ENCODE results near the gene FER. TPM values are rescaled to one million over a fixed set of nuclear protein-coding genes. Genes with fewer than 3 reads are reported as not detected.
"Not testable (repeated sequence)": the region's sequence is repeated elsewhere in the genome, so short reads cannot be mapped to it uniquely, and the experiment has no call there.

The FER gene
- total RNA-seq, 1 donor from 2014 or later = 99.2 TPM

DNA sequence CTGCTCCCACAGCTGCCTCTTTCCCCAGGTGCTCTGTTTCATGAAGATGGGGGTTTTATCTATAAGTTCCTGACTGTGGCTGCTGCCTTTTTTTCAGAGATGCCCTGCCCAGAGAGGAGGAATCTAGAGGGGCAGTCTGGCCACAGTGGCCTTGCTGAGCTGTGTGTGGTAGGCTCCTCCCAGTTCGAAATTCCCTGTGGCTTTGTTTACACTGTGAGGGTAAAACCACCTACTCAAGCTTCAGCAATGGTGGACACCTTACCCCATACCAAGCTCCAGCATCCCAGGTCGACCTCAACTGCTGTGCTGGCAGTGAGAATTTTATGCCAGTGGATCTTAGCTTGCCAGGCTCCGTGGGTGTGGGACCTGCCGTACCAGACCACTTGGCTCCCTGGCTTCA is 250.0 kb downstream of the FER start:
- DNase-seq (ENCODE audit: low spot score) (no peak), ATAC-seq (no peak)
- intact Hi-C loops (cut with DNase I) = no loop called here

DNA sequence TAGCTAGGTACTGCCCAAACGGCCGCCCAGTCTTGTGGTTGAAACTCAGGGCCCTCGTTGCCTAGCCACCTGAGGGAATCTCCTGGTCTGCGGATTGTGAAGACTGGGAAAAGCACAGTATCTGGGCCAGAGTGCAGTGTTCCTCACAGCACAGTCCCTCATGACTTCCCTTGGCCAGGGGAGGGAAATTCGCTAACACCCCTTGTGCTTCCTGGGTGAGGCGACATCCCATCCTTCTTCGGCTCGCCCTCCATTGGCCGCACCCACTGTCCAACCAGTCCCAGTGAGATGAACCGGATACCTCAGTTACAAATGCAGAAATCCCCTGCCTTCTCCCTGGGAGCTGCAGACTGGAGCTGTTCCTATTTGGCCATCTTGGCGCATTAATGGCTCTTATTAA is 250.5 kb downstream of the FER start:
- ATAC-seq (no peak), DNase-seq (ENCODE audit: low spot score) (no peak)
- intact Hi-C loops (cut with DNase I) = no loop called here

DNA sequence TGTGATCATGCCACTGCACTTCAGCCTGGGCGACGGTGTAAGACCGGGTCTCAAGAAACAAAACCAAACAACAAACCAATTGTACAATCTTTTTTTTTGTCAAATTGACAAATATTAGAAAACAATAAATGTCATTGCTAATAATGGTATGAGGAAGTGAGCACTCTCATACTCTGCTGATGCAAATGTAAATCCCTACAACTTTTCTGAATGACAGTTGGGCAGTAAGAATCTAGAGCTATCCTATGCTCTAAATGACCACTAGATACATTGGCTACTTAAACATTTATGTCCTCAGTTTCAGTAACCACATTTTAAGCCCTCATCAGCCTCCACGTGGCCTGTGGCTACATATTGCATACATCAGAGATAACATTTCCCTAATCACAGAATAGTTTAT is 256.2 kb downstream of the FER start:
- no peak for ATAC-seq
- DNase-seq (ENCODE audit: low spot score) = no peak
- intact Hi-C loops (cut with DNase I) = no loop called here

DNA sequence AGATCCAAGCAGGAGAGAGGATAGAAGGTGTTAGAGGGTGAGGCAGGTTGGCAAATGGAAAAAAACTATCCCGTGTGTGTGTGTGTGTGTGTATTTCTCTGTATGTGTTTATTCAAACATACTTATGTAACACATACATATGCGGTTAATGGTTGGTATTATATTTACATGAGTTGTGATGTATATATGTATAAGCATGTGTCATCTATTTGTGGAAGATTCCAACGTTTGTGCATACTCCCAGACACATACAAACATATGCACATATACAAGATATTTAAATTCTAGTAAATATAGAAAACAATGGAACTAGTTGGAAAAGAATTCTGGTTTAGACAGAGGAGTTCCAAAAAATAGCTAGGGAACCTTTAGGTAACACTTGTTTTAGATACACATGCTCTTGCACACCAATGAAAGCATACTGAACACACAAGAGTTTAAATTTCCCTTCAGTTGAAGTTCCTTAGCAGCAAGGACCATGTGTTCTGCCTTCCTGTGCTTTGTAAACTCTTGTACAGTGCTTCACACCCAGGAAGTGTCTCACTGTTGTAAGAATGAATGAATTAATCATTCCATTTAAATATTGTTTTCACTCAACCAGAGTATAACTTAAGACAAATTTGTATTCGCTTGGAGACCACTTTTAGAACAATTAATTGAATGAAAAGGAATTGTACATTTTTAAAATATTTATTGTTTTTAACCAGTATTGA is 257.8 kb downstream of the FER start:
- ATAC-seq = no peak

DNA sequence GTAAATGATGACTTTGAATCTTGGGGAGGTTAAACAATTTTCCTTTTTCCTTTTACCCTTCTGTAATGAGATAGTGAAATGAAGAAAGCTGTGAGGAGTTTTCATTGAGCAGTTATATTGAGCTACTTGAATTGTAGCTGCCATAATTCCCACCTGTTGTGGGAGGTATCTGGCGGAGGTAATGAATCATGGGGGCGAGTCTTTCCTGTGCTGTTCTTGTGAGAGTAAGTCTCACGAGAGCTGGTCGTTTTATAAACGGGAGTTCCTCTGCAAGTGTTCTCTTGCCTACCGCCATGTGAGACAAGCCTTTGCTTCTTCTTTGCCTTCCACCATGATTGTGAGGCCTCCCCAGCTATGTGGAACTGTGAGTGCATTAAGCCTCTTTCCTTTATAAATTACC is 258.4 kb downstream of the FER start:
- no peak for DNase-seq (ENCODE audit: low spot score)
- no peak for ATAC-seq
- intact Hi-C loops (cut with DNase I) = no loop called here

More for the DNA sequence above, 257.8 kb downstream of the FER start:
- intact Hi-C loops (cut with DNase I) = no loop called here
- DNase-seq (ENCODE audit: low spot score) = no peak

DNA sequence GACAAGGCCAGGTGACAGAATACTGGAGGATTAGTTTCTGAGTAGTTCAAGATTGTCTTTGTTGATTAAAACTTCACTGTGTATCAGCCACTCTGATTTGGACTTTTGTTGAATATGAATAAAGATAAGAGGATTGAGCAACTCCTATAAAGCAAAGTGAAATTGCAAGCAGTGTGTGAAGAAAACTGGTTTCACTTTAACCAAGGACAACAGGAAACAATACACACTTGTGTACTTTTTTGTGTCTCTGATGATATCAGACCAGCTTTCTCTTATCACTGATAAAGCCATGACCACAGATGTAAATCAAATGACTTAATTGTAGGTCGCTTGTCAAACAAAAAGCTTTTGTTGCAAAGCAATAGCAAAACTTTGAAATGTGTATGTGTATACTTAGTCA is 268.6 kb downstream of the FER start:
- peak; percentile 67 for ATAC-seq
- DNase-seq (ENCODE audit: low spot score) = no peak
- intact Hi-C loops (cut with DNase I) = no loop called here

DNA sequence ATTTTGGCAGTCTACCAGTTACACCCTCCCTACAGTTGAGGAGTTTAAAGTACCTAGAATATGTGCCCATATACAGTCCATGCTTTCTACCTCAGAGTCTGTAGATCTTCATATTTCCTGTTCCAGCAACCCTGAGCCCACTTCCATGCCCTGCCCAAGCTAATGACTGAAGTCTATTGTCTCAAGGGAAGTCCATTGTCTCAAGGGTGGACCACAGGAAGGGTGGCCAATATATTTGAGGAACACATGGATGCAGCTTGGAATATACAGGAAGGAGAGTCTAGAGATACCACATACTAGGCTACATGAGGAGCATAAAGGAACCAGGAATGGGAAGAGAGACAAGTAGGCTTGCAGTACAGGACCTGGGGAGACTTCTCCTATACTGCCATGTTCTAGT is 274.4 kb downstream of the FER start:
- ATAC-seq = no peak
- DNase-seq (ENCODE audit: low spot score) = no peak
- intact Hi-C loops (cut with DNase I) = no loop called here

DNA sequence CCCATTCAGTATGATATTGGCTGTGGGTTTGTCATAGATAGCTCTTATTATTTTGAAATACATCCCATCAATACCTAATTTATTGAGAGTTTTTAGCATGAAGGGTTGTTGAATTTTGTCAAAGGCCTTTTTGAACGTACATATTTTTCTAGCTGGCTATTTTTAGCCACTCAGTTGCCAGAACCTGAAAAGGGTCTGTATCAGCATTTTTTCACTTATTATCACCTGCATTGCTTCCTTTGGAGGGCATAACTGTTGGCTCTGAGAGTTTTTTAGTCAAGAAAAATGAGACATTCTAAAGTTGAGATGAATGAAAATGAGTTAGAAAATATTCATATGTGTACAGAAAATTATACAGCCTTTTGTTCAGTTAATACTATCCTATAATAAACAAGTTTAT is 278.0 kb downstream of the FER start:
- intact Hi-C loops (cut with DNase I); ATAC-seq; DNase-seq (ENCODE audit: low spot score): not testable (repeated sequence)

DNA sequence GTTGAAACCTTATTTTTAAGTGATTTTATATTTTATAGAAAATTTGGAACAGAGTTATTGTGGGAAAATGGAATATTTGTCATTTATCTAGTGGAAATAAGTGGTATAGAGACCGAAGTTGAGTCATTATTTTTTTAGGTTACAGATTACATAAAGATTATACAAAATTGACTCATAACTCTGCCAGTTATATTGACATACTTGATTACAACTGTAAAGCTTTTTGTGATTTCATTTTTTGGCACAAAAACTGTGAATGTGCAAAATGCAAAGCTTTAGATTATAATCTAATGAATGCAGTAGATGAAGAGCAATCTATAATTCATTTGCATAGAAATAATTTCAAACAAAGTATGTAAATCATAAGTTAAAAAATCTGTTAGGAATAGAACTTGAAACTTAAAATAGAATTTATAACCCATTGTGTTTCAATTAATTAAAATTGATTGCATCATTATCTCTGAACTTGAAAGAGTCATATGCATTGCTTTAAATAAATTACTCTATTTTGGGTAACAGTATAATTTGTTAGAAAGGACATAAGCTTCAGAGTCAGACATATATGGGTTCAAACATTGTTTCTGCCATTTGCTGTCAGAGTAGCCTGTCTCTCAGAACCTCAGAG is 280.4 kb downstream of the FER start:
- intact Hi-C loops (cut with DNase I) = no loop called here
- DNase-seq (ENCODE audit: low spot score) = no peak
- no peak for ATAC-seq

DNA sequence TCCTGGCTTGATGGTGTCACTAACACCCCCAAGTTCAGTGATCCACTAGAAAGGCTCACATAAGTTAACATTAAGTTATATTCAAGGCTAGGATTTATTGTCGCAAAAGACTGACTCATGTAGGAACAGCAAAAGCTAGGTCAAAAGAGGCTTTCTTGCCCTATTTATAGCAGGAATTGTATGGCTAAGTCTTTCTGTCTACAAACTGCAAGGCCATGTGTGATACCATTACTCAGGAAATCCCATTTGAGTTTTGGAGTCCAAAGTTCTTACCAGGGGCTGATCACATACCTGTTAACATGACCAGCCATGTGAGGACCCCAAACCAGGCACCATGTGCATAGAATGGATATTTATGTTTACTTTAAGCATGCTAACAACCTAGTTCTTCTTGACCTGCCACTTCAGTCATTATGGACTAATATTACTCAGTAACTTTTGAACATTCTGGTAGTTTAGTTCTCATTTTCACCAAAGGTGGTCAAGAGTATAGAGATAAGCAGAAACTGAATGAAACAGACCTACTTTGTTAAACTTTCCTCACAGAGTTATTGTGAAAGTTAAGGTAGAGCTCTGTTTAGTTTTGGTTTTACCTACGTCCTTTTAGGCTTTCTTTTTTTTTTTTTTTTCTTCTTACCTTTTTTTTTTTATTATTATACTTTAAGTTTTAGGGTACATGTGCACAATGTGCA is 281.1 kb downstream of the FER start:
- ATAC-seq (no peak), DNase-seq (ENCODE audit: low spot score) (no peak)
- intact Hi-C loops (cut with DNase I) = no loop called here

DNA sequence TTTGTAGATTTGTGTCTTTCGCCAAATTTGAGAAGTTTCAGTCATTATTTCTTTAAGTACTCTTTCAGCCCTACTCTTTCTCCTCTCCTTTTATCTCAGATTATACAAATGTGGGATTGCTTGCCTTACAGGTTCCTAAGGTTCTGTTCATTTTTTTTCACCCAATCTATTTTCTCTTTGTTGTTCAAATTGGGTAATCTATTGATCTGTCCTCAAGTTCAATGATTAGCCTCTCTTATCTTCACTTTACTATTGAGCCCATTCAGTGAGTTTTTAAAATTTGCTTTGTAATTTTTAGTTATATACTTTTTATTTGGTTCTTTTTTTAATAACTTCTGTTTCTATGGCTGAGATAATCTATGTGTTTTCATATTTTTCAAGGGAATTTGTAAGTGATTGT is 282.1 kb downstream of the FER start:
- ATAC-seq (no peak), DNase-seq (ENCODE audit: low spot score) (no peak)
- intact Hi-C loops (cut with DNase I) = loop anchor here (5.0 kb wide), 1 partner anchor 1527 kb away; no protein-coding TSS in a partner anchor

DNA sequence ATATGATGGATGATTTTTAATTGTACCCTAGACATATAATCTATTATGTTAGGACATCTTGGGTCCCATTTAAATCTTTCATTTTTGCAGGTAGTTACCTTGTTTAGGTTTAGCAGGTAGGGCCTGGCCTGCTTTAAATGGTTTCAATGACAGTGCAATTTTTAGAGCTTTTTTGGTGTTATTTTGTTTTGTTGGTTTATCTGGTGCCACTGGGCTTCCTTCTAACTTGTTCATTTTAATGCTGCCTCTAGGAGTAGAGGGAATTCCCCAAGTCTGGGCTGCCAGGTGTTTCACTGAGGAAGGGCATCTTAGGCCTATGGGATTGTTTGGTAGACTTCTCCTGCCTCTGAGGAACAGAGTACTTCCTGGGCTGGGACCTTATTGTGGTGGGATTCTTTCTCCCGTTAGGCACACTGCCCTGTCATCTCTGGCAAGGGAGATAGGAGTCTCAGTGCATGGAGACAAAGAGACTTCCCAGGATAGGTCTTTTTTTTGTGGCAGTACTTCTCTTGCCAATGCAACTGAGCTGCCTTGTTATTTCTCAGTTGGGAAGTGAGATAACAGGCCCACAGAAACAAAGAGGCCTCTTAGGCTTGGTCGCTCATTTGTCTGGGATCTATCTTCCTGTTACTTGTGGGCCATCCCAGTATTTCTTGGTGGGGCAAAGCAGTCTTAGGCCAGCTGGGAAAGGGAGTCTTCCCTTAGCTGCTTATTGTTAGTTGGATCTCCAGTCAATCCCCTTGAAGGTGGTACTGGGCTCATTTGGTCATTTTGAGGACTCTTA is 282.9 kb downstream of the FER start:
- ATAC-seq (no peak), DNase-seq (ENCODE audit: low spot score) (no peak)
- intact Hi-C loops (cut with DNase I) = loop anchor here (5.0 kb wide), 1 partner anchor 1527 kb away; no protein-coding TSS in a partner anchor

DNA sequence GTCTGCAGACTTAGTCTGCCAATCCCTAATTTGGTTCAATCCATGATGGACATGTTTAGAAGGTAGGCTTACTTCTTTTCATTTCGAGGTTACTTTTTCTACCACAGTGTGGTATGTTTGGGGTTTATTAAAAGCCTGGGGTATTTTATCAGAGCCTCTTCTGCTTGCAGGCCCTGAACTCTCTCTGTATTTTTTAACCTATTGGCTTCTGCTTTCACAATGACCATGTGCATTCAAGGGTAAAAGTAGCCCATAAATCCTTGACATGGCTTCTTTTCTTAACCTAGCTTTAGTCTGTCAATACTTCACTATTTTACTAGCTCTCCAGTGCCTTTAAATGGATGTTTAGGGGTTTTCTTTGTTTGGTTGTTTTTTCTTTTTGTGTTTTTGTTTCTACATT is 286.6 kb downstream of the FER start:
- intact Hi-C loops (cut with DNase I) = loop anchor here (5.0 kb wide), 1 partner anchor 1523 kb away; no protein-coding TSS in a partner anchor
- no peak for ATAC-seq
- no peak for DNase-seq (ENCODE audit: low spot score)

DNA sequence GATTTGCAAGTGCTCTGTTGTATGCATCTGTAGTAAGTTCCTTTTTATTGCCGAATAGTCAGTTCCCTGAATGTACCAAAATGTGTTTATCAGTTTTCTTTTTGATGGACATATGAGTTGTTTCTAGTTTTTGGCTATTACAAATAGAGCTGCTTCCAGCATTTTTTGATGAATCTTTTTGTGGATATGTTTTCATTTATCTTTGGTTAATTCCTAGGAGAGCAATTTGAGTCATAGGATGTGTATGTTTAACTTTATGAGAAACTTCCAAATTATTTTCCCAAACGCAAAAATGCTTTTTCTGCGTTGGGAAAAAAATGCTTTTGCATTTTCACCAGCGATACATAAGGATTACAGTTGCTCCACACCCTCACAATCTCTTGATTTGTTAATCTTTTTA is 287.7 kb downstream of the FER start:
- intact Hi-C loops (cut with DNase I) = no loop called here
- ATAC-seq = no peak
- DNase-seq (ENCODE audit: low spot score) = no peak

DNA sequence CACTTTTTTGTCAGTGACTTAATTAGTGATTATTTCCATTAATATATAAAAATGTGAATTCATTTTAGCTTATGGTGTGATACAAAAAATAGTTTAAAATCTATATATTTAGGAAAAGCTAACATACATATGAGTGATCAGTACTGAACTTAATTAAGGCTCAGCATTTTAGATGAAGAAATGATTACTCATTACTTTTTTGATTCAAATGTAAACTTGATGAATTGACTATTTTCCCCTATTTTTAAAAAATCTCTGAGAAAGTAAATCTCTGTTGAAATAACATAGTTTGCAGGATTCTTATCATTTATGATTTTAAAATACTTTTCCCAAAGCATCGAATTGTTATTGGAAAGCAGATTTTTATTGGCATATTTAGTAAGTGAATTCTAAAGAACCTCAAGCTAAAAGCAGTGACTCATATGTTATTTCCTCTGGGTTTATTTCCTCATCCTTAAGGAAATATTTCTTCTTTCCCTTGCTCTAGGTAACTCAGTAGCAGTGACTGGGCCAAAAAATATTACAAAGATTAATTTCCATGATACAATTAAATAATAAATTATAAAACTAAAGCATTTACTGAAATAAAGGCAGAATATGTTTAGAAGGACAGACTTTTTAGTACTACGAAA is 290.6 kb downstream of the FER start:
- DNase-seq (ENCODE audit: low spot score) (no peak), ATAC-seq (no peak)
- intact Hi-C loops (cut with DNase I) = no loop called here

DNA sequence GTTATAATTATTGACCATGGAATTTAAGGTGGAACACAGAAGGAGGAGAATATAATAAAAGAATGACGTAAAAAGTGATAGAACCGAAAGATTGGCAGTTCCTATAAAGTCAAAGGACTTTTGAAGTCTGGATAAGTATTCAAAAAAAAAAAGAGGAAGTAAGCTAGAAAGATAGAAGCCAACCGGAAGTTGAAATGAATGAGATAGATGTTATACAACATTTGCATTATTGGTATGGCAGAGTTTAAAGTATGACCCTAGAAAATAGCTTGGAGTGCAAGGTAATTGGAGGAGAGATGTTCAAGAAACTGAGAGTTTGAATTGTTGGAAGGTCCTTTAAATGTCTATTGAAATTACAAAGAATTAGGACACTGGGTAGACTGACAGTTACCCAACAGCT is 293.6 kb downstream of the FER start:
- intact Hi-C loops (cut with DNase I) = no loop called here
- DNase-seq (ENCODE audit: low spot score) (no peak), ATAC-seq (no peak)

DNA sequence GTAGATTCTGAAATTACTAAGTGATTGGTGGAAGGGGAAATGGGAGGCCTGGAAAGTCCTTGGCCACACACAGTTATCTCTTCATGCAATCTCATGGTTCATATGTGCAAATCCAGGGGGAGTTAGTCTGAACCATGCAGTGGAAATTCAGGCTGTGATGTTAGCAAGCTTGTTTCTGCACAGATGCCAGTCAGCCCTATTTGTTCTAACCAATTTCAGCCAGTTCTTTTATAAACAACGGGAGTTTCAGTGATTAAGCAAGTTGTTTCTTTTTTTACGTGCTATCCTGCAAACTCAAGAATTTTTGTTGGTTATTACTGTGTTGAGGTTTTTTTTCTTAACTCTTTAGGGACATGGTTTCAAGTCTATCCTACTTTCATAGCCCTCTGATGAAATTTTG is 298.0 kb downstream of the FER start:
- intact Hi-C loops (cut with DNase I) = no loop called here
- ATAC-seq (peak; percentile 80), DNase-seq (ENCODE audit: low spot score) (no peak)

DNA sequence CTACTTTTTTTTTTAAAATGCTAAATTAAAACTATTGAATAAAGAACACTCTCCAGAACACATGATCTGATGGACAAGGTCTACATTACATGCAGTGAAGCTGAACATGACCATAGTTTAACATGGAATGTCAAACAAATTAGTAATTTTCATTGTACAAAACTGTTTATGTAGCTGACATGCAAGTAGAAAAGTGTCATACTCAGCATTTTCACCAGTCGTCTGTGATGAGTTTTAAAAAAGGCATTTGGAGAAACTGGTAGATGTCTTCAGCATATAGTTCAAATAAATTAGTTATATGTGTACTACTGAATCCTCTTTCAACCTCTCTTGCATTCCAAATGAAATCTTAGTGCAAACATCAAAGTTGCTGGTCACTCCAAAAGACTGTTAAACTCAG is 301.9 kb downstream of the FER start:
- intact Hi-C loops (cut with DNase I) = no loop called here
- no peak for DNase-seq (ENCODE audit: low spot score)
- no peak for ATAC-seq

DNA sequence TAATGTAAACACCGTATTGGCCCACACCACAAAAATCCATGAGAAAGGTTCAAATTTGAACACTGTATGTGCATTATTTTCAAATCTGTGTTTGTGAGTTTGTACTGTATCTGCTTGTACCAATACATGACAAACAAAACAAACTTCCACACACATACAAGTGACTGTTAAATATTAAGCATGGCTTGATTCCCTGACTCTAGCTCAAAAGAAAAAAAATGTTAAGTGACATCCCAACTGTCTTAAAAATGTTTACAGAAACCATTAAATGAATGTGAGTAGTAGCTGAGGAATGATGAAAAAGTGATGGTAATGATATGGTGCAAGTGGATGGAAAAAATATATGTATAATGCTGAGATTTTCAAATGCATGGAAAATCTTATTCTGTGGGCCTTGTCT is 302.6 kb downstream of the FER start:
- intact Hi-C loops (cut with DNase I); DNase-seq (ENCODE audit: low spot score); ATAC-seq: not testable (repeated sequence)
